Neural progenitor cell (in vitro differentiated cells): ENCODE data around the gene VCL. TPM values are rescaled to one million over a fixed set of nuclear protein-coding genes. Genes with fewer than 3 reads are reported as not detected.
A peak's percentile ranks its signal among the peaks of the same experiment; 100 is the strongest.

ENCODE experiments used
- DNase-seq: peaks from one replicate; pipeline ENCODE4 v3.0.0-alpha.2; 2016; ENCODE audit warnings: low spot score
- H2AFZ ChIP-seq: fragments of 200-600 bp; sonication (generic); replicated peaks from 2 replicates; pipeline ENCODE4 v1.6.1; 2016; ENCODE audit warnings: antibody characterized with exemption
- H3F3A ChIP-seq: fragments of 200-600 bp; sonication (generic); 2 replicates; pipeline ENCODE4 v1.6.1; 2016; ENCODE audit warnings: antibody characterized with exemption, low read depth
- H3K27ac ChIP-seq: fragments of 200-600 bp; sonication (generic); 2 replicates; pipeline ENCODE4 v1.5.1; 2016; ENCODE audit warnings: mild to moderate bottlenecking
- H3K27me3 ChIP-seq: fragments of 200-600 bp; sonication (generic); 2 replicates; pipeline ENCODE4 v1.6.1; 2016; ENCODE audit warnings: mild to moderate bottlenecking, moderate library complexity
- H3K36me3 ChIP-seq: fragments of 200-600 bp; sonication (generic); 2 replicates; pipeline ENCODE4 v1.5.1; 2016
- H3K4me1 ChIP-seq: fragments of 200-600 bp; sonication (generic); 2 replicates; pipeline ENCODE4 v1.6.1; 2016; ENCODE audit warnings: mixed run types
- H3K4me2 ChIP-seq: fragments of 200-600 bp; sonication (generic); 2 replicates; pipeline ENCODE4 v1.6.1; 2016
- H3K4me3 ChIP-seq: fragments of 200-600 bp; sonication (generic); 2 replicates; pipeline ENCODE4 v1.5.1; 2016
- H3K79me2 ChIP-seq: fragments of 200-600 bp; sonication (generic); 2 replicates; pipeline ENCODE4 v1.6.1; 2016; ENCODE audit warnings: low read depth
- H3K9ac ChIP-seq: fragments of 200-600 bp; sonication (generic); 2 replicates; pipeline ENCODE4 v1.6.1; 2016
- H3K9me3 ChIP-seq: fragments of 200-600 bp; sonication (generic); 2 replicates; pipeline ENCODE4 v1.5.1; 2016; ENCODE audit warnings: low read depth
- H4K20me1 ChIP-seq: fragments of 200-600 bp; sonication (generic); 2 replicates; pipeline ENCODE4 v1.6.1; 2016; ENCODE audit warnings: low read depth
- H3K27ac Mint-ChIP-seq: 3 replicates; pipeline ENCODE4 v1.8.0; 2021; ENCODE audit warnings: mixed read lengths
- H3K27me3 Mint-ChIP-seq: 2 replicates; pipeline ENCODE4 v1.8.0; 2022; ENCODE audit warnings: low read depth, mild to moderate bottlenecking, inconsistent platforms, moderate library complexity, mixed read lengths; ENCODE audit not compliant: insufficient read depth
- H3K36me3 Mint-ChIP-seq: 3 replicates; pipeline ENCODE4 v1.8.0; 2021; ENCODE audit warnings: mixed read lengths
- H3K4me1 Mint-ChIP-seq: 3 replicates; pipeline ENCODE4 v1.8.0; 2021; ENCODE audit warnings: mixed read lengths
- H3K4me3 Mint-ChIP-seq: 3 replicates; pipeline ENCODE4 v1.8.0; 2021; ENCODE audit warnings: mild to moderate bottlenecking, moderate library complexity, mixed read lengths
- H3K9me3 Mint-ChIP-seq: 3 replicates; pipeline ENCODE4 v1.8.0; 2020; ENCODE audit warnings: mixed read lengths
- EZH2 ChIP-seq: fragments of 200-600 bp; sonication (generic); IDR thresholded peaks from 2 replicates; pipeline ENCODE4 v1.6.1; 2017; ENCODE audit warnings: antibody characterized with exemption, mild to moderate bottlenecking, moderate library complexity
- EZH2phosphoT487 ChIP-seq: fragments of 200-600 bp; sonication (generic); IDR thresholded peaks from 2 replicates; pipeline ENCODE4 v1.6.1; 2017; ENCODE audit warnings: antibody characterized with exemption
- total RNA-seq: library from RNA; depleted of rRNA; stranded (reverse); fragments of >200 nt; gene quantifications from 2 replicates; pipeline ENCODE4 v1.2.3, GENCODE V29; 2015; ENCODE audit warnings: low replicate concordance
- TF ChIP-seq, protein P1 (sequence below): fragments of 200-600 bp; sonication (generic); IDR thresholded peaks from 2 replicates; pipeline ENCODE4 v1.5.1; 2017; ENCODE audit warnings: antibody characterized with exemption, mild to moderate bottlenecking

The VCL gene
- total RNA-seq, 1 donor from 2014 or later, result 96.9 TPM

DNA sequence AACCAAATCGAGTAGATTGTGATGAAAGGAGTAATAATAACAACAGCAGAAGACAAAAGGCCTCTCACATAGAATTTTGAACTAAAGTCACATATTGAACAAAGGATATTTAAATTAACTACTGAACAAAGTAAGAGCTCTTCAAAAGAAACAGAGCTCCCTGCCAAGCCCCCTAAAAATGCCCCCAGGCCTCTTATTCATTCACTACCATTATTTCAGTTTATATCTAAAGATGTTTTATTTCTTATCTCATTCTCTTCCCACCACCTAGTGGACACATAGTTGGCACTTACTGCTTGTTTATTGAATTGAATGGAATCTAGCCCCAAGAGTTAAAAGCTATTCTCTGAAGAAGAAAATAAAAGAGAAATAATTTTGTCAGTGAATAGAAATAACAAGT is 37.4 kb downstream of the VCL start:
- Histone ChIP-seq H3K9ac (no peak overlapping the region), H3K27ac (peak overlapping the region; percentile 32), H3K4me1 (peaks cover 29% of the 10 kb centered on the region), H3F3A (peaks cover 20% of the 10 kb centered on the region), H3K79me2 (peaks cover 56% of the 10 kb centered on the region), H3K4me2 (no peak overlapping the region), H3K4me3 (no peak overlapping the region), H3K9me3 (no peaks in the 10 kb centered on the region), H3K27me3 (no peaks in the 10 kb centered on the region), H4K20me1 (peaks cover 27% of the 10 kb centered on the region), H3K36me3 (no peaks in the 10 kb centered on the region), H2AFZ (no peak overlapping the region)
- TF ChIP-seq, protein P1, sequence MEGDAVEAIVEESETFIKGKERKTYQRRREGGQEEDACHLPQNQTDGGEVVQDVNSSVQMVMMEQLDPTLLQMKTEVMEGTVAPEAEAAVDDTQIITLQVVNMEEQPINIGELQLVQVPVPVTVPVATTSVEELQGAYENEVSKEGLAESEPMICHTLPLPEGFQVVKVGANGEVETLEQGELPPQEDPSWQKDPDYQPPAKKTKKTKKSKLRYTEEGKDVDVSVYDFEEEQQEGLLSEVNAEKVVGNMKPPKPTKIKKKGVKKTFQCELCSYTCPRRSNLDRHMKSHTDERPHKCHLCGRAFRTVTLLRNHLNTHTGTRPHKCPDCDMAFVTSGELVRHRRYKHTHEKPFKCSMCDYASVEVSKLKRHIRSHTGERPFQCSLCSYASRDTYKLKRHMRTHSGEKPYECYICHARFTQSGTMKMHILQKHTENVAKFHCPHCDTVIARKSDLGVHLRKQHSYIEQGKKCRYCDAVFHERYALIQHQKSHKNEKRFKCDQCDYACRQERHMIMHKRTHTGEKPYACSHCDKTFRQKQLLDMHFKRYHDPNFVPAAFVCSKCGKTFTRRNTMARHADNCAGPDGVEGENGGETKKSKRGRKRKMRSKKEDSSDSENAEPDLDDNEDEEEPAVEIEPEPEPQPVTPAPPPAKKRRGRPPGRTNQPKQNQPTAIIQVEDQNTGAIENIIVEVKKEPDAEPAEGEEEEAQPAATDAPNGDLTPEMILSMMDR, result peak; percentile 31
- TF ChIP-seq EZH2phosphoT487, result no peak
- TF ChIP-seq EZH2, result no peak
- no peak for DNase-seq
- Mint-ChIP-seq H3K9me3 (no peaks in the 10 kb centered on the region), H3K4me3 (no peak overlapping the region), H3K4me1 (peaks cover 32% of the 10 kb centered on the region), H3K27ac (peak overlapping the region; percentile 80), H3K27me3 (no peaks in the 10 kb centered on the region), H3K36me3 (peaks cover 23% of the 10 kb centered on the region)

DNA sequence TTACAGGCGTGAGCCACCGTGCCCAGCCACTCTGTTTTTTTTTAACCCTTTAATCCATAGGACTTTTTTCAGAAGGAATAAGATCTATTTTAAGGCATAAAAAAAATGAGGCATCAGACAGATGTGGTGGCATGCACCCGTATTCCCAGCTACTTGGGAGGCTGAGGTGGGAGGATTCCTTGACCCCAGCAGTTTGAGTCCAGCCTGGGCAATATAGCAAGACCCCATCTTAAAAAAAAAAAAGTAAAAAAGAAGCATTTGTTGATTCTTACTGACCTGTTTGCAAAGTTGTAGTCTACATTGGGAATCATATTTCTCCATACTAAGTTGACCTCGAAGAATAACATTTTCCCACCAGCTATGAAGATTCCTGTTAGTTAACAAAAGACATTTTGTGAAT is 38.6 kb downstream of the VCL start:
- H3K4me1 Mint-ChIP-seq, result peaks cover 24% of the 10 kb centered on the region
- no peaks in the 10 kb centered on the region for H3K27me3 Mint-ChIP-seq
- H3K27ac ChIP-seq, result no peak overlapping the region
- H3K36me3 Mint-ChIP-seq, result peaks cover 18% of the 10 kb centered on the region
- no peaks in the 10 kb centered on the region for H3K9me3 Mint-ChIP-seq
- peaks cover 25% of the 10 kb centered on the region for H3K4me1 ChIP-seq
- H3K4me3 Mint-ChIP-seq, result no peak overlapping the region
- no peak overlapping the region for H3K4me3 ChIP-seq
- peaks cover 22% of the 10 kb centered on the region for H4K20me1 ChIP-seq
- no peak overlapping the region for H3K27ac Mint-ChIP-seq
- no peaks in the 10 kb centered on the region for H3K27me3 ChIP-seq
- no peak overlapping the region for H3K4me2 ChIP-seq
- no peak for DNase-seq
- TF ChIP-seq EZH2, result no peak
- TF ChIP-seq EZH2phosphoT487, result no peak
- TF ChIP-seq, protein P1, result no peak
- no peak overlapping the region for H2AFZ ChIP-seq
- no peaks in the 10 kb centered on the region for H3K36me3 ChIP-seq
- H3K9ac ChIP-seq, result no peak overlapping the region
- peaks cover 20% of the 10 kb centered on the region for H3F3A ChIP-seq
- peaks cover 54% of the 10 kb centered on the region for H3K79me2 ChIP-seq
- H3K9me3 ChIP-seq, result no peaks in the 10 kb centered on the region

DNA sequence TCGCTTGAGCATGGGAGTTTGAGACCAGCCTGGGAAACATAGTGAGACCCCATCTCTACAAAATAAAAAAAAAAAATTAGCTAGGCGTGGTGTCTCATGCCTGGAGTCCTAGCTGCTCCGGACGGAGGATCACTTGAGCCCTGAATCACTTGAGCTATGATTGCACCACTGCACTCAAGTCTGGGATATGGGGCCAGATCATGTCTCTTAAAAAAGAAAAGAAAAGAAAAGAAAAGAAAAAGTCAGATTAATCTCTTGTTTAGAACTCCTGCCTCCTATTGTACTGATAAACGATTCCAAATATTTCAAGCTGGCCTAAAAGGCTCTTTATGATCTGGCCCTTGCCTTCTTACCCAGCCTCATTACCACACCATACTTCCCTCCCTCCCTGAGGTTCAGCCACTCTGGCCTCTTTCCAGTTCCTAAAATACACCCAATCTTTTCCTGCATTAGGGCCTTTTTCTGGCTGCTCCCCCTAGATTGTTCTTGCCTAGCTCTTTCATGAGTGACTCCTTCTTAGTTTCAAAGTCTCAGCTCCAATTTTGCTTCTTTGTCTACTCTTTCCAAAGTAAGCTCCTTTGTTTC is 41.7 kb downstream of the VCL start:
- no peak overlapping the region for H3K4me2 ChIP-seq
- H3K27ac Mint-ChIP-seq, result peak overlapping the region; percentile 50

More for the DNA sequence above, 41.7 kb downstream of the VCL start:
- H3K36me3 Mint-ChIP-seq, result peaks cover 25% of the 10 kb centered on the region
- no peak overlapping the region for H3K9ac ChIP-seq
- peaks cover 9% of the 10 kb centered on the region for H3K4me1 Mint-ChIP-seq
- peaks cover 14% of the 10 kb centered on the region for H3K36me3 ChIP-seq
- H3K9me3 ChIP-seq, result no peaks in the 10 kb centered on the region
- peaks cover 13% of the 10 kb centered on the region for H3F3A ChIP-seq
- H3K9me3 Mint-ChIP-seq, result no peaks in the 10 kb centered on the region
- peaks cover 10% of the 10 kb centered on the region for H3K4me1 ChIP-seq
- TF ChIP-seq, protein P1, result no peak
- no peak for TF ChIP-seq EZH2phosphoT487
- TF ChIP-seq EZH2, result no peak
- H3K4me3 Mint-ChIP-seq, result no peak overlapping the region
- H3K27ac ChIP-seq, result peak overlapping the region; percentile 8
- DNase-seq, result no peak
- no peaks in the 10 kb centered on the region for H3K27me3 ChIP-seq
- no peaks in the 10 kb centered on the region for H3K27me3 Mint-ChIP-seq
- peaks cover 1% of the 10 kb centered on the region for H4K20me1 ChIP-seq
- no peak overlapping the region for H2AFZ ChIP-seq
- H3K4me3 ChIP-seq, result no peak overlapping the region
- H3K79me2 ChIP-seq, result peaks cover 61% of the 10 kb centered on the region
